AG09309 (cell line): Measurements from ENCODE around the gene OSGEP.

Experiments
- DNase-seq: peaks from one replicate; pipeline ENCODE4 v3.0.0-alpha.2; 2010; ENCODE audit warnings: low read depth
- H3K4me3 ChIP-seq: 2 replicates; pipeline ENCODE4 v1.5.1; 2011; ENCODE audit warnings: mild to moderate bottlenecking, low read depth, low read length, moderate library complexity; ENCODE audit not compliant: control insufficient read depth
- CTCF ChIP-seq: IDR thresholded peaks from 2 replicates; pipeline ENCODE4 v1.5.1; 2011; ENCODE audit warnings: mild to moderate bottlenecking, low read depth, low read length, inconsistent platforms; ENCODE audit not compliant: insufficient read depth, control insufficient read depth; ENCODE audit errors: missing control alignments

The OSGEP gene

DNA sequence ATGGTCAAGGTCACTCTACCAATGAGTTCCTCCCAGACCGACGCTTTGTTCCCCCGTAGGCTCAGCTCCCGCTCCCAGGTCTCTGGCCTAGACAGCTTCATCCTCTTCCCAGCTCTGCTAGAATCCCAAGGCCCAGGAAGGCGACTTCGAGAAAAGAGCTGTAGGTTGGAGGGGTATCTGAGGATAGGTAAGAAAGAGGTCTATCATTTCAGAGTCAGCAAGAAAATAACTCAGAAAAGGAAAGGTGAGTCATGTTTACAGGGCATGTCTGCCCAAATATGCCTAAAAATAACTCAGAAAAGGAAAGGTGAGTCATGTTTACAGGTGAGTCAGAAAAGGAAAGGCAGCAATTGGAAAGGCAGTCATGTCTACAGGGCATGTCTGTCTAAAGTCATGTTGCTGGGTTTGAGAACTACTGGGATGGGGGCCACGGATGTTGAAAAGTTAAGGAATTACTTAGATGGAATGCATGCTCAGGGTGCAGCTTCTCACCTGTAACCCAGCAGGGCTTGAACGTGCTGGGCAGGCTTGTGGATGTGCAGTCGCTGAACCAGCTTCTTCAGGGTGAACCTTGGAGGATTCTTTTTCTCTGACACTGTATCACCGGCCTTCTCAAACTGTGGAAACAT is 53.5 kb downstream of the OSGEP start:
- TF ChIP-seq CTCF, result no peak
- H3K4me3 ChIP-seq, result no peak overlapping the region

GRCh38 chr14:20400589-20400964 is 54.0 kb downstream of the OSGEP start:
- no peak for DNase-seq

More for the DNA sequence above, 53.5 kb downstream of the OSGEP start:
- no peak for DNase-seq

GRCh38 chr14:20397511-20397910 is 57.1 kb downstream of the OSGEP start:
- no peak for TF ChIP-seq CTCF
- H3K4me3 ChIP-seq, result no peak overlapping the region
- no peak for DNase-seq

More at GRCh38 chr14:20400589-20400964, 54.0 kb downstream of the OSGEP start:
- TF ChIP-seq CTCF, result no peak
- no peak overlapping the region for H3K4me3 ChIP-seq
